ENCODE data around the gene PKMYT1.

PKMYT1 gene

DNA sequence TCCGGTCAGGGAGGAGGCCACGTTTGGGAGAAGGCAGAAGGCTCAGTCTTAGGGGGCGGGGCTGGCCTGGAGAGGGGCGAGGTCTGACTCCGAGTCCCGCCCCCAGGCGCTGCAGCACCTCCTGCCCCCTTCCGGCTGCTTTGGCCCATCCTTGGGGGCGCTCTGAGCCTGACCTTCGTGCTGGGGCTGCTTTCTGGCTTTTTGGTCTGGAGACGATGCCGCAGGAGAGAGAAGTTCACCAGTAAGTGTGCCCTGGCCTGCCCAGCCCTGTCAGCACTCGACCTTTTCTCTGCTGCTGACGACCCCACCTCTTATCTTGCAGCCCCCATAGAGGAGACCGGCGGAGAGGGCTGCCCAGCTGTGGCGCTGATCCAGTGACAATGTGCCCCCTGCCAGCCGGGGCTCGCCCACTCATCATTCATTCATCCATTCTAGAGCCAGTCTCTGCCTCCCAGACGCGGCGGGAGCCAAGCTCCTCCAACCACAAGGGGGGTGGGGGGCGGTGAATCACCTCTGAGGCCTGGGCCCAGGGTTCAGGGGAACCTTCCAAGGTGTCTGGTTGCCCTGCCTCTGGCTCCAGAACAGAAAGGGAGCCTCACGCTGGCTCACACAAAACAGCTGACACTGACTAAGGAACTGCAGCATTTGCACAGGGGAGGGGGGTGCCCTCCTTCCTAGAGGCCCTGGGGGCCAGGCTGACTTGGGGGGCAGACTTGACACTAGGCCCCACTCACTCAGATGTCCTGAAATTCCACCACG, 41.4 kb upstream of the PKMYT1 start:
- TF ChIP-seq, protein P1, sequence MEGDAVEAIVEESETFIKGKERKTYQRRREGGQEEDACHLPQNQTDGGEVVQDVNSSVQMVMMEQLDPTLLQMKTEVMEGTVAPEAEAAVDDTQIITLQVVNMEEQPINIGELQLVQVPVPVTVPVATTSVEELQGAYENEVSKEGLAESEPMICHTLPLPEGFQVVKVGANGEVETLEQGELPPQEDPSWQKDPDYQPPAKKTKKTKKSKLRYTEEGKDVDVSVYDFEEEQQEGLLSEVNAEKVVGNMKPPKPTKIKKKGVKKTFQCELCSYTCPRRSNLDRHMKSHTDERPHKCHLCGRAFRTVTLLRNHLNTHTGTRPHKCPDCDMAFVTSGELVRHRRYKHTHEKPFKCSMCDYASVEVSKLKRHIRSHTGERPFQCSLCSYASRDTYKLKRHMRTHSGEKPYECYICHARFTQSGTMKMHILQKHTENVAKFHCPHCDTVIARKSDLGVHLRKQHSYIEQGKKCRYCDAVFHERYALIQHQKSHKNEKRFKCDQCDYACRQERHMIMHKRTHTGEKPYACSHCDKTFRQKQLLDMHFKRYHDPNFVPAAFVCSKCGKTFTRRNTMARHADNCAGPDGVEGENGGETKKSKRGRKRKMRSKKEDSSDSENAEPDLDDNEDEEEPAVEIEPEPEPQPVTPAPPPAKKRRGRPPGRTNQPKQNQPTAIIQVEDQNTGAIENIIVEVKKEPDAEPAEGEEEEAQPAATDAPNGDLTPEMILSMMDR (conservative IDR thresholded peaks at IDR 0.05) = peak; percentile 28; the same call in 1 of the 2 replicates
- peak overlapping the region; percentile 42; the same call in 1 of the 2 replicates for H3K27ac ChIP-seq

DNA sequence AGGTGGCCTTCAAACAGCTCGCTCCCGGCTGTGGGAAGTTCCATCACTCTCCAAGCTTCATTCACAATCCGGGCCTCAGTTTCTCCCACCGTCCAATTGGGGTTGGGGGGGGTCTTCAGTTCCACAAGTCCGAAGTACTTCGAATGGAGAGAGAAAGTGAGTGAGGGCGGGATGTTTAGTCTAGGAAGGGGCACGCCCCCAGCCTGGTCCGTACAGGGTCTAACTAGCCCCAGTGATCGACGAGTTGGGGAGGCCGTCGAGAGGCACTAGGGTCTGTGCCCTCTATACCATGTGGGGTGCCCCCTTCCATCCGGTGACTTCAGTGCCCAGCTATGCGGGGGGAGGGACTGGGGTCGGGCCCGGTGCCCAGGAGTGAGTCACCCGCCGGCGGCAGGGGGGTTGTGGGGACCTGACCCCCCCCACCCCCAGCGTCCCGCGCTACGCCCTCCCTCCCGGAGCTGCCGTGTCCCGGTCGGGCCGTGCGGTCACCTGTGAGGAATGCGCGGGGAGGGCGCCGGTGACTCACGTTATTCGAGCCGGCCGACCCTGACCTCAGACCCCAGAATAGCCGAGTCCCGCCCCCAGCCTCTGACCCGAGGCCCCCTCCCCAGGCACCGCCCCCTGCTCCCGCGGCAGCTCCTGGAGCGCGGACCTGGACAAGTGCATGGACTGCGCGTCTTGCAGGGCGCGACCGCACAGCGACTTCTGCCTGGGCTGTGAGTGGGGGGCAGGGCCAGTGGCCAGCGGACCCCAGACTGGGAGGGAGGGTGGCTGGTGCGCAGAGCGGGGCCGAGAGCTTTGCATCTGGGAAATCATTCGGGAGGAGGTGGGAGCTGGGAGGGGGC, 40.6 kb upstream of the PKMYT1 start:
- peak overlapping the region; percentile 42; the same call in 1 of the 2 replicates for H3K27ac ChIP-seq
- TF ChIP-seq, protein P1 (conservative IDR thresholded peaks at IDR 0.05) = no peak

DNA sequence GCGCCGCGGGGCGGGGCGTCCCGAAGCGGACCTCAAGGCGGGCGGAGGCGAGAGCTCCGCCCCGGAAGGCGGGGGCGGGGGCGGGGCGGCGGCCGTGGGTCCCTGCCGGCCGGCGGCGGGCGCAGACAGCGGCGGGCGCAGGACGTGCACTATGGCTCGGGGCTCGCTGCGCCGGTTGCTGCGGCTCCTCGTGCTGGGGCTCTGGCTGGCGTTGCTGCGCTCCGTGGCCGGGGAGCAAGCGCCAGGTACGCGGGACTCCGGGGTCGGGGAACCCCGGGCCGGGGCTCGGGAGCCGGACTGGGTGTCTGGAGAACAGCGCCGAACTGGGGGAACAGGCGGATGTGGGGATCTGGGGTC, 40.0 kb upstream of the PKMYT1 start, which contains the start of gene TNFRSF12A:
TNFRSF12A (plus strand) TSS at position 122 of the 357 bp plus-strand sequence; CDS start at position 152, 30 bp downstream.
- peak within 1 kb of the TSS; percentile 42; the same call in 1 of the 2 replicates for H3K27ac ChIP-seq
- TF ChIP-seq, protein P1 (conservative IDR thresholded peaks at IDR 0.05) = no peak

DNA sequence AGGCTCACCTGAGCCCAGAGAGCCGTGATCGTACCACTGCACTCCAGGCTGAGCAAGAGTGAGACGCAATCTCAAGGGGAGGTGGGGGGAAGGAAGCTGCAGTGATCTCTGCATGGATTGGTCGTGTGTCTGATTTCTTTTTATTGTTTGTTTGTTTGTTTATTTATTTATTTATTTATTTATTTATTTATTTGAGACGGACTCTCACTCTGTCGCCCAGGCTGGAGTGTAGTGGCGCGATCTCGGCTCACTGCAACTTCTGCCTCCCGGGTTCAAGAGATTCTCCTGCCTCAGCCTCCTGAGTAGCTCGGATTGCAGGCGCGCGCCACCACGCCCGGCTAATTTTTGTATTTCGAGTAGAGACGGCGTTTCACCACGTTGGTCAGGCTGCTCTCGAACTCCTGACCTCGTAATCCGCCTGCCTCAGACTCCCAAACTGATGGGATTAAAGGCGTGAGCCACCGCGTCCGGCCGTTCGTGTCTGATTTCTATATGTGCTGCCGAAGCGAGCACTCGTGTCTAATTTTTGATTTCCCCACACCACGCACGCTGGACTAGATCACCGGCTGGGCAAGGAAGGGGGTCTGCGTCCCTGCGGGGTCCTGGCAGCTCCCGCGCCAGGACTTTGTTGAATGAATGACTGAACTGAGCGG, 39.5 kb upstream of the PKMYT1 start:
- peak overlapping the region; percentile 42; the same call in 1 of the 2 replicates for H3K27ac ChIP-seq
- TF ChIP-seq, protein P1 (conservative IDR thresholded peaks at IDR 0.05) = no peak

DNA sequence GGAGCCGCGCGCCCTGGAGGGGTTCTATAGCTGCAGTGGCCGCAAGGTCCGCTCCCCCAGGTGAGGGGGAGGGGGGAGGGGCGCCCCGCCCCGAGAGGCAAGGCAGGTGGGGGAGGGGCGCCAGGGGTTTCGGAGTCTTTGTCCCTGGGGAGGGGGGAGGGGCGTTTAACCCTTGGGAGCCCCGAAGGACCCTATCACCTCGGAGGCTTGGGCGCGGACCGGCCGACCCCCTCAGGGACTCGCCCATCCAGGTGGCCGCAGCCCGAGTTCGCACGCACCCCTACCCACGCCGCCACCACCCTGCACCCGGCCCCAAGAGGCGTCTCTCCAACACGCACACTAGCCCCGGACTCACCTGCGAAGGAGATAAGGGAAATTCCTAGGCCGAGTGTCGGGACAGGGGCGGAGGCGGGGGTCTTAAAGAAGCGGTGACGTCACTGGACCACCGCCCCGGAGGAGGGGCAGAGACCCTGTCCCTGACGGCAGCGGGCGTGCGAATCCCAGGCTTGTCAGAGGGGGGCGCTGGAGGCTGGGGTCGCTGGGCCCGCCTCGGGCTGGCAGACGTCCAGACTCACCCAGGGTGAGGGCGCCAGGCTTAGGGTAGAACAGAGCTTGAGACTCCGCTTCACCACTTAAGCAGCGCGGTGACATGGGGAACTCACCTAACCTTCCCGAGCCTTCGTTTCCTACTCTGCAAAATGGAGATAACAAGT, 37.7 kb upstream of the PKMYT1 start, which contains the start of gene CLDN6:
CLDN6 (minus strand) TSS at position 390 of the 713 bp plus-strand sequence. CDS start 2,162 bp downstream, outside the sequence.
- TF ChIP-seq, protein P1 (conservative IDR thresholded peaks at IDR 0.05) = no peak
- H3K27ac ChIP-seq = no peak within 1 kb of the TSS

DNA sequence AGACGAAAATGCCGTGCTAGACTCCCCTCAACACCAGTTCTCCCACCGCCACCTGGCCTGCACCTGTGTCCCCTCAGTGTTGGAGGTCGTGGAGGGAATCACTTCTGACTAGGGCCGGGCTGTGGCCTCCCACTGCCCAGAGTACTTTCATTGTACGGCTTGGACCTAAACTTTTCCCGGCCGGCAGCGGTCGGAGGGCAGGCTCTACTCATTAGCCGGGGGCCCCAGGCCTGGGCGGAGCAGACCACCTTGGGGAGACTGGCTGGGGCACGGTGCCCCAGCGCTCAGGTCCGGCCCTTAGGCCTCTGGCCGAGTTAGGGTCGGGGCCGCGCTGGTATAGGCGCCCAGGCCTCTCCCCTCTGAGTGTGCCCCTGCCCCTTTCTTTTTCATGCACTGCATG, 37.1 kb upstream of the PKMYT1 start:
- TF ChIP-seq, protein P1 (conservative IDR thresholded peaks at IDR 0.05) = no peak
- no peak overlapping the region for H3K27ac ChIP-seq
